Lung (tissue), 12 donors: ENCODE data around the gene NHERF2. TPM values are rescaled to one million over a fixed set of nuclear protein-coding genes. Genes with fewer than 3 reads are reported as not detected.

Experiments
- ATAC-seq: fragments of 200-7000 bp; cut with Tn5 transposase; one replicate; pipeline ENCODE4 v1.9.1; 2020; ENCODE audit warnings: moderate number of reproducible peaks; ENCODE audit not compliant: insufficient read depth, low FRiP score
- DNase-seq, 3 donors: peaks; one replicate each; pipeline ENCODE4 v3.0.0-alpha.2; 2013 to 2017
- H3K27ac ChIP-seq, 2 donors: one replicate each; pipeline ENCODE4 v1.5.1; 2013; ENCODE audit warnings: mild to moderate bottlenecking in 2 of 2, moderate library complexity in 2 of 2, control low read depth in 1 of 2, inconsistent platforms in 1 of 2, low read depth in 1 of 2, low read length in 1 of 2
- H3K27me3 ChIP-seq, 3 donors: one replicate each; pipeline ENCODE4 v1.5.1; 2013; ENCODE audit warnings: low read length in 2 of 3; ENCODE audit not compliant: control insufficient read depth in 3 of 3, insufficient read depth in 3 of 3
- H3K36me3 ChIP-seq, 4 donors: one replicate each; pipeline ENCODE4 v1.5.1; 2013; ENCODE audit warnings: low read length in 4 of 4, mild to moderate bottlenecking in 1 of 4, moderate library complexity in 1 of 4; ENCODE audit not compliant: control insufficient read depth in 4 of 4, insufficient read depth in 4 of 4
- H3K4me1 ChIP-seq, 5 donors: one replicate each; pipeline ENCODE4 v1.5.1; 2013; ENCODE audit warnings: low read length in 5 of 5, mild to moderate bottlenecking in 2 of 5, moderate library complexity in 1 of 5; ENCODE audit not compliant: control insufficient read depth in 5 of 5, insufficient read depth in 5 of 5
- H3K4me3 ChIP-seq: one replicate; pipeline ENCODE4 v1.5.1; 2013; ENCODE audit warnings: mild to moderate bottlenecking, control low read depth, moderate library complexity
- H3K9ac ChIP-seq, 2 donors: one replicate each; pipeline ENCODE4 v1.5.1; 2013; ENCODE audit warnings: low read length in 2 of 2, control low read depth in 1 of 2; ENCODE audit not compliant: insufficient read depth in 1 of 2
- H3K9me3 ChIP-seq, 4 donors: one replicate each; pipeline ENCODE4 v1.5.1; 2013; ENCODE audit warnings: low read length in 3 of 4, mild to moderate bottlenecking in 1 of 4, moderate library complexity in 1 of 4; ENCODE audit not compliant: control insufficient read depth in 4 of 4, insufficient read depth in 3 of 4
- WGBS, 2 donors: extraction: QIAGEN DNeasy Blood & Tissue Kit; methylation state at CpG; one replicate each; pipeline ENCODE4 v1.1.7; 2013; 5-methylcytosine and 5-hydroxymethylcytosine counted together
- polyA plus RNA-seq, 2 donors: library from polyadenylated mRNA; stranded (reverse); fragments of 200-250 nt; gene quantifications; one replicate each; pipeline ENCODE4 v1.2.1, GENCODE V29; 2013
- total RNA-seq, 2 donors: library from RNA; depleted of rRNA in 1 of 2; stranded (reverse); fragments of >200 nt in 1 of 2; gene quantifications; one replicate each; pipeline ENCODE4 v1.2.1, GENCODE V29; 2014 to 2021
- TF ChIP-seq, protein P1 (sequence below): IDR thresholded peaks from 2 replicates; pipeline ENCODE4 v1.5.1; 2012; ENCODE audit warnings: mild to moderate bottlenecking; ENCODE audit errors: control extremely low read depth, extremely low read depth
- donor health status: control.
- donor health status: control.
- donor health status: Bipolar disorder and iron deficiency.
- donor health status: healthy.
- donor health status: DM: yes; HTN: yes; CAD: no.

The NHERF2 gene
- total and polyA plus RNA-seq, 4 donors: 142 to 468 (median 245) TPM

DNA sequence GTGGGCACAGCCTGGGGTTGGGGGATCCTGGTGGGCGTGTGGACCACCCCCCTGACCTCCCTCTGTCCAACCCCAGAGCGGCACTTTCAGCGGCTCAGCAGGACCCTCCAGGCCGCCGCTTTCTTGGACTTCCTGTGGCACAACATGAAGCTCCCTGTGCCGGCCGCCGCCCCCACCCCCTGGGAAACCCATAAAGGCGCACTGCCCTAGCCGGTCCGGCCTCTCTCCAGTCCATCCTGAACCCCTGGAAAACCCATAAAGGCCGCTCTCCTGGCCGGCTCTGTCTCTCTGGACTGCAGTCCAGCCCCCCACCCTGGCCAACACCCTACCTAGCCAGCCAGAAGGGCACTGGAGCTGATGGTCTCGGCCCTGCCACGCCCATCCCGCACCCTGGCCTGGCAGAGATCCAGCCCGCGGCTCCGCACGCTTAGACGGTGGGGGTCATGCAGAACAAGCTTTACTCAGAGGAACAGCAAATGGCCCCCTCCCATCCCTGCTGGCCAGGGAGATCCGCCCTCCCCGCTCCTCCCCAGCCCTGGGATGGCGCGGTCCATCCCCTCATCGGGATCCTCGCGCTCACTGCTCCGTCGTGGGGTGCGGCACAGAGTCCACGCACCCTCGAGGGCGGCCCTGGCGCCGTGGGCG is 48.1 kb upstream of the NHERF2 start:
- DNase-seq (no peak), ATAC-seq (no peak)
- Histone ChIP-seq H3K27ac (no peak overlapping the region), H3K36me3 (peaks cover 0 to 47% (median 20%) of the 10 kb centered on the region in 4 donors), H3K4me1 (peaks cover 0 to 5% (median 0%) of the 10 kb centered on the region in 5 donors), H3K4me3 (peak overlapping the region; percentile 19), H3K9ac (no peak overlapping the region), H3K27me3 (peaks cover 0 to 46% (median 33%) of the 10 kb centered on the region in 3 donors), H3K9me3 (peaks cover 0 to 24% (median 0%) of the 10 kb centered on the region in 4 donors)
- WGBS, 2 donors: 77% methylated on average over 36 to 37 of the region's 37 CpGs
- TF ChIP-seq, protein P1, sequence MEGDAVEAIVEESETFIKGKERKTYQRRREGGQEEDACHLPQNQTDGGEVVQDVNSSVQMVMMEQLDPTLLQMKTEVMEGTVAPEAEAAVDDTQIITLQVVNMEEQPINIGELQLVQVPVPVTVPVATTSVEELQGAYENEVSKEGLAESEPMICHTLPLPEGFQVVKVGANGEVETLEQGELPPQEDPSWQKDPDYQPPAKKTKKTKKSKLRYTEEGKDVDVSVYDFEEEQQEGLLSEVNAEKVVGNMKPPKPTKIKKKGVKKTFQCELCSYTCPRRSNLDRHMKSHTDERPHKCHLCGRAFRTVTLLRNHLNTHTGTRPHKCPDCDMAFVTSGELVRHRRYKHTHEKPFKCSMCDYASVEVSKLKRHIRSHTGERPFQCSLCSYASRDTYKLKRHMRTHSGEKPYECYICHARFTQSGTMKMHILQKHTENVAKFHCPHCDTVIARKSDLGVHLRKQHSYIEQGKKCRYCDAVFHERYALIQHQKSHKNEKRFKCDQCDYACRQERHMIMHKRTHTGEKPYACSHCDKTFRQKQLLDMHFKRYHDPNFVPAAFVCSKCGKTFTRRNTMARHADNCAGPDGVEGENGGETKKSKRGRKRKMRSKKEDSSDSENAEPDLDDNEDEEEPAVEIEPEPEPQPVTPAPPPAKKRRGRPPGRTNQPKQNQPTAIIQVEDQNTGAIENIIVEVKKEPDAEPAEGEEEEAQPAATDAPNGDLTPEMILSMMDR: no peak

- Histone ChIP-seq H3K4me3 (no peak overlapping the region), H3K27me3 (peaks cover 0 to 46% (median 33%) of the 10 kb centered on the region in 3 donors), H3K36me3 (peaks cover 0 to 41% (median 19%) of the 10 kb centered on the region in 4 donors), H3K27ac (peak overlapping the region in 1 of 2 donors; percentile 79), H3K9me3 (peaks cover 0 to 24% (median 0%) of the 10 kb centered on the region in 4 donors), H3K4me1 (peaks cover 0 to 6% (median 0%) of the 10 kb centered on the region in 5 donors), H3K9ac (no peak overlapping the region)
- DNase-seq (no peak), ATAC-seq (peak; percentile 53)
- TF ChIP-seq, protein P1: no peak
- 17 to 34% methylated on average over 60 to 70 of the region's 70 CpGs for WGBS, 2 donors
Measured at GRCh38 chr16:1979271-1980029, 47.3 kb upstream of the NHERF2 start.

GRCh38 chr16:1980030-1980769 is 46.5 kb upstream of the NHERF2 start:
- ATAC-seq (no peak), DNase-seq (no peak)
- TF ChIP-seq, protein P1: no peak
- Histone ChIP-seq H3K36me3 (peaks cover 0 to 34% (median 13%) of the 10 kb centered on the region in 4 donors), H3K27me3 (peaks cover 0 to 46% (median 33%) of the 10 kb centered on the region in 3 donors), H3K27ac (peak overlapping the region in 1 of 2 donors; percentile 79), H3K4me3 (no peak overlapping the region), H3K4me1 (peaks cover 0 to 12% (median 5%) of the 10 kb centered on the region in 5 donors), H3K9me3 (peaks cover 0 to 24% (median 0%) of the 10 kb centered on the region in 4 donors), H3K9ac (no peak overlapping the region)
- WGBS, 2 donors: 2 to 7% methylated on average over 47 to 53 of the region's 53 CpGs
